Measurements from ENCODE around the gene ZBTB20.

DNA sequence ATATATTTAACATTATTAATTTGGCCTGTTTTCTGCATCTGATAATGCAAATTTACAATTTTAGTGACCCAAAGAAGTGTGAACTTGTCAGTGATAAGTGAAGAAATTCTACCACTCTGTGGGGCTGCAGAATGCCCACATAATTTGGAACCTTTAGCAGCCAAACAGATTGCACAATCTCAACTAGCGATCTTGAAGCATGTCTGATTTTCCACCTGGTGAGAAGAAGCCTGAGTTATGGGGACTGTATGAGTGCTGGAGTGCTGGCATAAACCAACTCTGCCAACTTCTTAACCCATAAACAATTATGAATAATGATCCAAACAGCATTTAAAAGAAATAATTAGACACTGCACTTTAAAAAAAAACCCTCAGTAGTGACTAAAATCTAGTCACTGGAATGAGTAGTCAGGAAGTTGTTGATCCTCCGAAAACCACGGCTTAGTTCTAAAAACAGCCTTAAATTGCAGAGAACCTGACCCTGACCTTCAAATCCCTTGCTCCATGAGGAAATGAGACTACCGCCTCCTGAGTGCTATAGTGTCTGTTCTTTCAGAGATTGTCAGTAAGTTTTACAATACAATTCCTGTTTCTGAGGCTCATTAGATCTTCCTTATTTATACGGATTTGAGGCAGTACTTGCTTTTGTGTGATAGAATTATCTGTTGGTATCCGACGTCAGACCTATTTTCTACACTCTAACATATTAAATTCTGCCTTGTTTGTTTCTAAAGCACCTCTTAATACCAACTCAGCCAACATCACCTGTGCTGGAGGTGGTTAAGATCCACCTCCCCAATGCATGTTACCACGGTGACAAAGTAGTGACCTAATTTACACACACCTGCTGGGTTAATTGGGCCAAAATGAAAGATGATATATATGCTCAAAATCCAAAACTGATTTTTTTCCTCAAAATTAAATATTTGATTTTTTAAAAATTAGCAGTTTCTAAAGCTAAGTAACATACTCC lies 267.7 kb downstream of the ZBTB20 start:
- TF ChIP-seq, protein P1, sequence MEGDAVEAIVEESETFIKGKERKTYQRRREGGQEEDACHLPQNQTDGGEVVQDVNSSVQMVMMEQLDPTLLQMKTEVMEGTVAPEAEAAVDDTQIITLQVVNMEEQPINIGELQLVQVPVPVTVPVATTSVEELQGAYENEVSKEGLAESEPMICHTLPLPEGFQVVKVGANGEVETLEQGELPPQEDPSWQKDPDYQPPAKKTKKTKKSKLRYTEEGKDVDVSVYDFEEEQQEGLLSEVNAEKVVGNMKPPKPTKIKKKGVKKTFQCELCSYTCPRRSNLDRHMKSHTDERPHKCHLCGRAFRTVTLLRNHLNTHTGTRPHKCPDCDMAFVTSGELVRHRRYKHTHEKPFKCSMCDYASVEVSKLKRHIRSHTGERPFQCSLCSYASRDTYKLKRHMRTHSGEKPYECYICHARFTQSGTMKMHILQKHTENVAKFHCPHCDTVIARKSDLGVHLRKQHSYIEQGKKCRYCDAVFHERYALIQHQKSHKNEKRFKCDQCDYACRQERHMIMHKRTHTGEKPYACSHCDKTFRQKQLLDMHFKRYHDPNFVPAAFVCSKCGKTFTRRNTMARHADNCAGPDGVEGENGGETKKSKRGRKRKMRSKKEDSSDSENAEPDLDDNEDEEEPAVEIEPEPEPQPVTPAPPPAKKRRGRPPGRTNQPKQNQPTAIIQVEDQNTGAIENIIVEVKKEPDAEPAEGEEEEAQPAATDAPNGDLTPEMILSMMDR (IDR thresholded peaks at IDR 0.05) = no peak
- TF ChIP-seq POLR2A (IDR thresholded peaks at IDR 0.05) = no peak
- TF ChIP-seq EP300 (IDR thresholded peaks at IDR 0.05) = no peak
